HepG2 (cell line): ENCODE data around the gene ZNF281. TPM values are rescaled to one million over a fixed set of nuclear protein-coding genes. Genes with fewer than 3 reads are reported as not detected.

ENCODE experiments used
- CERS6 ChIP-seq: sonication (generic); formaldehyde crosslinking; IDR thresholded peaks from 2 replicates; pipeline ENCODE4 v1.5.0; 2020; ENCODE audit warnings: missing genetic modification reagents
- CREB1 ChIP-seq, 2 experiments: fragments of 450-650 bp in 1 of 2; IDR thresholded peaks; 2 replicates each; pipeline ENCODE4 v1.6.1; 2016 to 2017; ENCODE audit warnings: control low read depth in 1 of 2, mild to moderate bottlenecking in 1 of 2, missing compliant biosample characterization in 1 of 2, missing genetic modification characterization in 1 of 2
- KDM1A ChIP-seq: IDR thresholded peaks from 2 replicates; pipeline ENCODE4 v1.6.1; 2016; ENCODE audit warnings: missing compliant biosample characterization
- RBFOX2 ChIP-seq: fragments of 200-400 bp; formaldehyde crosslinking; IDR thresholded peaks from 2 replicates; pipeline ENCODE4 v1.6.1; 2017; ENCODE audit warnings: low read depth, mild to moderate bottlenecking, low read length
- SP5 ChIP-seq: IDR thresholded peaks from 2 replicates; pipeline ENCODE4 v1.6.1; 2016; ENCODE audit warnings: low read depth, borderline replicate concordance
- ZBTB43 ChIP-seq: sonication (generic); formaldehyde crosslinking; conservative IDR thresholded peaks from 2 replicates; pipeline ENCODE4 v1.4.0; 2020; ENCODE audit warnings: missing genetic modification reagents
- ZFX ChIP-seq: sonication (generic); formaldehyde crosslinking; IDR thresholded peaks from 2 replicates; pipeline ENCODE4 v1.4.0; 2020; ENCODE audit warnings: mild to moderate bottlenecking, low read depth, missing genetic modification reagents, moderate library complexity
- ZNF142 ChIP-seq: sonication (generic); formaldehyde crosslinking; IDR thresholded peaks from 2 replicates; pipeline ENCODE4 v1.4.0; 2020; ENCODE audit warnings: missing genetic modification reagents
- ZNF253 ChIP-seq: sonication (generic); formaldehyde crosslinking; IDR thresholded peaks from 2 replicates; pipeline ENCODE4 v1.8.0; 2022; ENCODE audit warnings: mild to moderate bottlenecking, missing genetic modification reagents, borderline replicate concordance
- ZNF446 ChIP-seq: sonication (generic); formaldehyde crosslinking; IDR thresholded peaks from 2 replicates; pipeline ENCODE4 v1.5.0; 2020; ENCODE audit warnings: mild to moderate bottlenecking, missing genetic modification reagents
- ZSCAN5A ChIP-seq: sonication (generic); formaldehyde crosslinking; IDR thresholded peaks from 2 replicates; pipeline ENCODE4 v1.8.0; 2022; ENCODE audit warnings: mild to moderate bottlenecking, missing genetic modification reagents, borderline replicate concordance
- polyA plus RNA-seq, 8 experiments: library from polyadenylated mRNA; depleted of rRNA in 3 of 8; stranded (reverse) in 7 of 8; unstranded in 1 of 8; fragments of >200 nt; fragmentation: Illumina TruSeq in 4 of 8; extraction: Trizol in 4 of 8; gene quantifications; 2 replicates each; pipeline versions ENCODE4 v1.2.1 to v1.2.3, GENCODE V29; 2011 to 2016; ENCODE audit warnings: low read depth in 4 of 8, missing spikeins in 1 of 8, mixed read lengths in 1 of 8; ENCODE audit not compliant: insufficient read depth in 1 of 8
- total RNA-seq, 5 experiments: library from RNA; depleted of rRNA; stranded (reverse); fragments of >200 nt; fragmentation: Illumina TruSeq; extraction: Trizol; gene quantifications; 2 replicates each; pipeline ENCODE4 v1.2.3, GENCODE V29; 2016; ENCODE audit warnings: low read depth in 1 of 5

The ZNF281 gene
- total and polyA plus RNA-seq, 2 of the 13 experiments (the other 11 are each of a cell fraction or from before 2014, with no cell fraction given), result 7.7 to 20.6 TPM

- TF ChIP-seq RBFOX2 (peak; percentile 93), ZSCAN5A (CRISPR knock-in tag) (0 out of 2 replicates have a peak, but pooled peaks have one; percentile 35), ZNF253 (CRISPR knock-in tag) (no peak), CERS6 (no peak), CREB1 (IDR thresholded peaks at IDR 0.05) (no peak), CREB1 (CRISPR knock-in tag; IDR thresholded peaks at IDR 0.05) (no peak), ZNF142 (CRISPR knock-in tag) (no peak), SP5 (CRISPR knock-in tag) (peak; percentile 81; the same call in 1 of the 2 replicates), ZBTB43 (CRISPR knock-in tag) (no peak), KDM1A (CRISPR knock-in tag) (no peak), ZNF446 (CRISPR knock-in tag) (no peak), ZFX (peak; percentile 70)
Measured at GRCh38 chr1:200409761-200410565, at the start of gene ZNF281 (continued).
